Mucosa of rectum (tissue), 2 donors: ENCODE data around the gene KIAA1671.

Source experiments
- H3K27ac ChIP-seq, 2 donors: one replicate each; pipeline ENCODE4 v1.7.0; 2013; ENCODE audit warnings: inconsistent platforms in 2 of 2, low read depth in 2 of 2, low read length in 2 of 2
- H3K27me3 ChIP-seq, 2 donors: one replicate each; pipeline ENCODE4 v1.7.0; 2013; ENCODE audit warnings: low read length in 2 of 2; ENCODE audit not compliant: control insufficient read depth in 2 of 2, insufficient read depth in 2 of 2
- H3K36me3 ChIP-seq, 2 donors: one replicate each; pipeline ENCODE4 v1.7.0; 2013; ENCODE audit warnings: low read length in 2 of 2; ENCODE audit not compliant: control insufficient read depth in 2 of 2, insufficient read depth in 2 of 2
- H3K4me1 ChIP-seq, 2 donors: one replicate each; pipeline ENCODE4 v1.7.0; 2013; ENCODE audit warnings: low read length in 2 of 2, mild to moderate bottlenecking in 1 of 2; ENCODE audit not compliant: control insufficient read depth in 2 of 2, insufficient read depth in 2 of 2
- H3K4me3 ChIP-seq, 2 donors: one replicate each; pipeline ENCODE4 v1.7.0; 2013; ENCODE audit warnings: low read length in 2 of 2
- H3K9ac ChIP-seq, 2 donors: one replicate each; pipeline ENCODE4 v1.7.0; 2013; ENCODE audit warnings: low read length in 2 of 2, low read depth in 1 of 2, mild to moderate bottlenecking in 1 of 2
- H3K9me3 ChIP-seq, 2 donors: one replicate each; pipeline ENCODE4 v1.7.0; 2013; ENCODE audit warnings: low read length in 2 of 2; ENCODE audit not compliant: control insufficient read depth in 2 of 2
- donor health status: healthy.
- donor health status: Normal muscosa, but diverticular disease.

The KIAA1671 gene

GRCh38 chr22:25050566-25050965 is 98.0 kb downstream of the KIAA1671 start:
- Histone ChIP-seq H3K27me3 (no peaks in the 10 kb centered on the region), H3K9ac (no peak overlapping the region), H3K9me3 (no peaks in the 10 kb centered on the region), H3K4me3 (no peak overlapping the region), H3K36me3 (peaks cover 11 to 22% of the 10 kb centered on the region in 2 donors), H3K27ac (no peak overlapping the region), H3K4me1 (peaks cover 13 to 34% of the 10 kb centered on the region in 2 donors)

GRCh38 chr22:25051073-25051472 is 98.6 kb downstream of the KIAA1671 start:
- Histone ChIP-seq H3K4me1 (peaks cover 13 to 34% of the 10 kb centered on the region in 2 donors), H3K27ac (no peak overlapping the region), H3K9me3 (no peaks in the 10 kb centered on the region), H3K27me3 (no peaks in the 10 kb centered on the region), H3K9ac (no peak overlapping the region), H3K4me3 (no peak overlapping the region), H3K36me3 (peaks cover 11 to 22% of the 10 kb centered on the region in 2 donors)

- Histone ChIP-seq H3K4me1 (peaks cover 13 to 36% of the 10 kb centered on the region in 2 donors), H3K27me3 (no peaks in the 10 kb centered on the region), H3K9ac (peak overlapping the region in 1 of 2 donors; percentile 20), H3K4me3 (no peak overlapping the region), H3K27ac (peak overlapping the region; percentile 49 to 91), H3K9me3 (no peaks in the 10 kb centered on the region), H3K36me3 (peaks cover 11 to 22% of the 10 kb centered on the region in 2 donors)
Observed at GRCh38 chr22:25051983-25052710, 99.6 kb downstream of the KIAA1671 start.

GRCh38 chr22:25053153-25053805 is 100.8 kb downstream of the KIAA1671 start:
- Histone ChIP-seq H3K9ac (peak overlapping the region in 1 of 2 donors; percentile 63), H3K36me3 (peaks cover 11 to 22% of the 10 kb centered on the region in 2 donors), H3K4me3 (no peak overlapping the region), H3K27me3 (no peaks in the 10 kb centered on the region), H3K9me3 (no peaks in the 10 kb centered on the region), H3K4me1 (peaks cover 13 to 33% of the 10 kb centered on the region in 2 donors), H3K27ac (peak overlapping the region; percentile 85 to 91)

GRCh38 chr22:25054943-25055511 is 102.5 kb downstream of the KIAA1671 start:
- Histone ChIP-seq H3K27ac (peak overlapping the region in 1 of 2 donors; percentile 47), H3K4me3 (no peak overlapping the region), H3K27me3 (no peaks in the 10 kb centered on the region)

GRCh38 chr22:25057013-25057881 is 104.7 kb downstream of the KIAA1671 start:
- no peak overlapping the region for H3K9ac ChIP-seq
- no peaks in the 10 kb centered on the region for H3K9me3 ChIP-seq
- H3K27ac ChIP-seq: no peak overlapping the region
- H3K27me3 ChIP-seq: no peaks in the 10 kb centered on the region
- H3K36me3 ChIP-seq: peaks cover 0 to 10% of the 10 kb centered on the region in 2 donors
- H3K4me1 ChIP-seq: peaks cover 7 to 27% of the 10 kb centered on the region in 2 donors
- no peak overlapping the region for H3K4me3 ChIP-seq

More at GRCh38 chr22:25054943-25055511, 102.5 kb downstream of the KIAA1671 start:
- H3K9me3 ChIP-seq: no peaks in the 10 kb centered on the region
- peaks cover 13 to 33% of the 10 kb centered on the region in 2 donors for H3K4me1 ChIP-seq
- peaks cover 2 to 21% of the 10 kb centered on the region in 2 donors for H3K36me3 ChIP-seq
- no peak overlapping the region for H3K9ac ChIP-seq

GRCh38 chr22:25059438-25059837 is 106.9 kb downstream of the KIAA1671 start:
- H3K4me1 ChIP-seq: peaks cover 0 to 7% of the 10 kb centered on the region in 2 donors
- H3K36me3 ChIP-seq: peaks cover 3 to 7% of the 10 kb centered on the region in 2 donors
- no peaks in the 10 kb centered on the region for H3K27me3 ChIP-seq
- H3K9me3 ChIP-seq: no peaks in the 10 kb centered on the region
- H3K27ac ChIP-seq: no peak overlapping the region
- no peak overlapping the region for H3K4me3 ChIP-seq
- H3K9ac ChIP-seq: no peak overlapping the region

- H3K4me1 ChIP-seq: peaks cover 0 to 2% of the 10 kb centered on the region in 2 donors
- no peak overlapping the region for H3K4me3 ChIP-seq
- H3K9me3 ChIP-seq: no peaks in the 10 kb centered on the region
- peaks cover 4 to 9% of the 10 kb centered on the region in 2 donors for H3K36me3 ChIP-seq
- H3K9ac ChIP-seq: no peak overlapping the region
- H3K27ac ChIP-seq: no peak overlapping the region
- no peaks in the 10 kb centered on the region for H3K27me3 ChIP-seq
Observed at GRCh38 chr22:25060522-25061071, 108.1 kb downstream of the KIAA1671 start.

- Histone ChIP-seq H3K4me1 (peaks cover 0 to 2% of the 10 kb centered on the region in 2 donors), H3K9ac (no peak overlapping the region), H3K27me3 (no peaks in the 10 kb centered on the region), H3K9me3 (no peaks in the 10 kb centered on the region), H3K4me3 (no peak overlapping the region), H3K27ac (no peak overlapping the region), H3K36me3 (peaks cover 4 to 9% of the 10 kb centered on the region in 2 donors)
Observed at GRCh38 chr22:25061134-25061533, 108.6 kb downstream of the KIAA1671 start.
